Measurements from ENCODE around the gene AHI1. TPM values are rescaled to one million over a fixed set of nuclear protein-coding genes. Genes with fewer than 3 reads are reported as not detected.

Gene AHI1
- total RNA-seq, 1 experiment from 2014 or later: 8.9 TPM

GRCh38 chr6:135383301-135383700, 114.2 kb downstream of the AHI1 start:
- Histone ChIP-seq H3F3A (ENCODE audit: low read length, unreplicated experiment) (no peaks in the 10 kb centered on the region), H4K20me1 (ENCODE audit: low read length) (no peaks in the 10 kb centered on the region), H3K4me2 (ENCODE audit: low read length) (no peak overlapping the region), H3K4me1 (ENCODE audit: insufficient read depth, low read length) (no peaks in the 10 kb centered on the region), H3K79me2 (ENCODE audit: low read length) (no peaks in the 10 kb centered on the region), H3K4me3 (ENCODE audit: low read length) (no peak overlapping the region), H3K36me3 (ENCODE audit: low read depth, low read length) (no peaks in the 10 kb centered on the region), H3K9me2 (replicated peaks; ENCODE audit: low read length) (no peaks in the 10 kb centered on the region), H3K9ac (ENCODE audit: low read length) (no peak overlapping the region), H3K27ac (ENCODE audit: low read length) (no peak overlapping the region), H2AFZ (ENCODE audit: low read length) (no peak overlapping the region), H3K9me3 (ENCODE audit: low read length) (no peaks in the 10 kb centered on the region), H3K27me3 (ENCODE audit: low read length) (no peaks in the 10 kb centered on the region)
- DNase-seq (no peak), ATAC-seq (no peak)
- intact Hi-C loops (cut with micrococcal nuclease): no loop called here
- POLR2A ChIA-PET (ENCODE audit: unreplicated experiment): no interaction called here
- no peak for TF ChIP-seq EZH2 (IDR thresholded peaks at IDR 0.05; ENCODE audit: low read length, unreplicated experiment)
- no peak for TF ChIP-seq EZH2phosphoT487 (IDR thresholded peaks at IDR 0.05; ENCODE audit: borderline replicate concordance, low read length)
- TF ChIP-seq CTCF (conservative IDR thresholded peaks at IDR 0.05; ENCODE audit: low read depth, low read length): no peak
- CTCF ChIA-PET: no interaction called here
- BruUV-seq (replicated peaks): no TSS peak

GRCh38 chr6:135382182-135382628, 115.3 kb downstream of the AHI1 start:
- Histone ChIP-seq H3K36me3 (ENCODE audit: low read depth, low read length) (no peaks in the 10 kb centered on the region), H3K79me2 (ENCODE audit: low read length) (no peaks in the 10 kb centered on the region), H3K27ac (ENCODE audit: low read length) (no peak overlapping the region), H3K27me3 (ENCODE audit: low read length) (no peaks in the 10 kb centered on the region), H3K9me2 (replicated peaks; ENCODE audit: low read length) (no peaks in the 10 kb centered on the region), H3F3A (ENCODE audit: low read length, unreplicated experiment) (no peaks in the 10 kb centered on the region), H3K4me3 (ENCODE audit: low read length) (no peak overlapping the region), H2AFZ (ENCODE audit: low read length) (no peak overlapping the region), H3K9me3 (ENCODE audit: low read length) (no peaks in the 10 kb centered on the region), H3K4me1 (ENCODE audit: insufficient read depth, low read length) (no peaks in the 10 kb centered on the region), H3K4me2 (ENCODE audit: low read length) (no peak overlapping the region), H3K9ac (ENCODE audit: low read length) (no peak overlapping the region), H4K20me1 (ENCODE audit: low read length) (no peaks in the 10 kb centered on the region)
- ATAC-seq (no peak), DNase-seq (no peak)
- BruUV-seq (replicated peaks): no TSS peak
- ChIA-PET POLR2A (ENCODE audit: unreplicated experiment) (no interaction called here), CTCF (no interaction called here)
- no peak for TF ChIP-seq EZH2 (IDR thresholded peaks at IDR 0.05; ENCODE audit: low read length, unreplicated experiment)
- no peak for TF ChIP-seq EZH2phosphoT487 (IDR thresholded peaks at IDR 0.05; ENCODE audit: borderline replicate concordance, low read length)
- no peak for TF ChIP-seq CTCF (conservative IDR thresholded peaks at IDR 0.05; ENCODE audit: low read depth, low read length)
- intact Hi-C loops (cut with micrococcal nuclease): no loop called here

- CTCF ChIA-PET: no interaction called here
- POLR2A ChIA-PET (ENCODE audit: unreplicated experiment): no interaction called here
- Histone ChIP-seq H3K79me2 (ENCODE audit: low read length) (no peaks in the 10 kb centered on the region), H4K20me1 (ENCODE audit: low read length) (no peaks in the 10 kb centered on the region), H3K27ac (ENCODE audit: low read length) (no peak overlapping the region), H2AFZ (ENCODE audit: low read length) (no peak overlapping the region), H3K9me3 (ENCODE audit: low read length) (no peaks in the 10 kb centered on the region), H3K36me3 (ENCODE audit: low read depth, low read length) (no peaks in the 10 kb centered on the region), H3K4me1 (ENCODE audit: insufficient read depth, low read length) (no peaks in the 10 kb centered on the region), H3K4me3 (ENCODE audit: low read length) (no peak overlapping the region), H3K4me2 (ENCODE audit: low read length) (no peak overlapping the region), H3F3A (ENCODE audit: low read length, unreplicated experiment) (no peaks in the 10 kb centered on the region), H3K27me3 (ENCODE audit: low read length) (no peaks in the 10 kb centered on the region), H3K9me2 (replicated peaks; ENCODE audit: low read length) (no peaks in the 10 kb centered on the region), H3K9ac (ENCODE audit: low read length) (no peak overlapping the region)
- DNase-seq (no peak), ATAC-seq (no peak)
- intact Hi-C loops (cut with micrococcal nuclease): no loop called here
- BruUV-seq (replicated peaks): no TSS peak
- no peak for TF ChIP-seq EZH2phosphoT487 (IDR thresholded peaks at IDR 0.05; ENCODE audit: borderline replicate concordance, low read length)
Observed at GRCh38 chr6:135380793-135381192, 116.7 kb downstream of the AHI1 start.

All from PC-3 (cell line).